Measurements from ENCODE around the gene ZMIZ1.

The ZMIZ1 gene

GRCh38 chr10:79188154-79188965 lies 119.6 kb downstream of the ZMIZ1 start:
- no peak for DNase-seq (ENCODE audit: low read depth)

GRCh38 chr10:79189181-79189580 lies 120.4 kb downstream of the ZMIZ1 start:
- DNase-seq (ENCODE audit: low read depth), result no peak

- no peak for DNase-seq (ENCODE audit: low read depth)
These were observed 121.2 kb downstream of the ZMIZ1 start for GRCh38 chr10:79189853-79190435.

GRCh38 chr10:79190740-79191261 lies 122.0 kb downstream of the ZMIZ1 start:
- no peak for DNase-seq (ENCODE audit: low read depth)

- no peak for DNase-seq (ENCODE audit: low read depth)
These were observed 123.3 kb downstream of the ZMIZ1 start for GRCh38 chr10:79191951-79192676.

- DNase-seq (ENCODE audit: low read depth), result no peak
These were observed 123.9 kb downstream of the ZMIZ1 start for GRCh38 chr10:79192677-79193003.

GRCh38 chr10:79193694-79194382 lies 125.1 kb downstream of the ZMIZ1 start:
- no peak for DNase-seq (ENCODE audit: low read depth)

- DNase-seq (ENCODE audit: low read depth), result peak; percentile 31
These were observed 126.5 kb downstream of the ZMIZ1 start for GRCh38 chr10:79195091-79195923.

GRCh38 chr10:79196470-79197461 lies 128.0 kb downstream of the ZMIZ1 start:
- no peak for DNase-seq (ENCODE audit: low read depth)

GRCh38 chr10:79197558-79197957 lies 128.8 kb downstream of the ZMIZ1 start:
- no peak for DNase-seq (ENCODE audit: low read depth)

GRCh38 chr10:79200346-79200745 lies 131.6 kb downstream of the ZMIZ1 start:
- DNase-seq (ENCODE audit: low read depth), result no peak

- DNase-seq (ENCODE audit: low read depth), result no peak
These were observed 132.9 kb downstream of the ZMIZ1 start for GRCh38 chr10:79201706-79202105.

GRCh38 chr10:79202188-79203013 lies 133.6 kb downstream of the ZMIZ1 start:
- DNase-seq (ENCODE audit: low read depth), result no peak

GRCh38 chr10:79203014-79203644 lies 134.4 kb downstream of the ZMIZ1 start:
- no peak for DNase-seq (ENCODE audit: low read depth)

- no peak for DNase-seq (ENCODE audit: low read depth)
These were observed 135.1 kb downstream of the ZMIZ1 start for GRCh38 chr10:79203833-79204232.

- no peak for DNase-seq (ENCODE audit: low read depth)
These were observed 137.7 kb downstream of the ZMIZ1 start for GRCh38 chr10:79206300-79207095.

GRCh38 chr10:79207096-79207357 lies 138.3 kb downstream of the ZMIZ1 start:
- DNase-seq (ENCODE audit: low read depth), result no peak

- no peak for DNase-seq (ENCODE audit: low read depth)
These were observed 139.0 kb downstream of the ZMIZ1 start for GRCh38 chr10:79207726-79208125.

Measured in HS-27A (cell line).